HEK293 (cell line): Measurements from ENCODE around the gene DHCR7.

Source experiments
- CTCF ChIA-PET: fragments of 350-600 bp; formaldehyde crosslinking; extraction: SDS; loops from one replicate; lab custom pipeline; 2021; ENCODE audit warnings: antibody characterized with exemption; lab: Yijun Ruan, JAX
- POLR2A ChIA-PET: fragments of 300-600 bp; formaldehyde crosslinking; extraction: SDS; loops from one replicate; lab custom pipeline; 2020; ENCODE audit warnings: antibody characterized with exemption, inconsistent platforms; lab: Yijun Ruan, JAX
- H3K27ac ChIP-seq: fragments of 200-500 bp; sonication (Bioruptor generic); 2 replicates; pipeline ENCODE4 v1.5.1; 2014; ENCODE audit warnings: low read depth, low read length, control low read depth, inconsistent platforms; ENCODE audit errors: extremely low read depth
- H3K36me3 ChIP-seq, 2 experiments: fragments of 200-500 bp in 1 of 2; sonication (Bioruptor generic) in 1 of 2; 1 replicate in 1 of 2; 2 replicates in 1 of 2; pipeline ENCODE4 v1.5.1; 2014 to 2017; ENCODE audit warnings: inconsistent platforms in 2 of 2, low read length in 2 of 2; ENCODE audit not compliant: control insufficient read depth in 2 of 2, insufficient read depth in 1 of 2
- H3K4me1 ChIP-seq: fragments of 200-500 bp; sonication (Bioruptor generic); 2 replicates; pipeline ENCODE4 v1.5.1; 2014; ENCODE audit warnings: mild to moderate bottlenecking, low read length, inconsistent platforms; ENCODE audit not compliant: control insufficient read depth, insufficient read depth
- H3K4me3 ChIP-seq: 2 replicates; pipeline ENCODE4 v1.5.1; 2011; ENCODE audit warnings: low read depth, mild to moderate bottlenecking, control low read depth, low read length, moderate library complexity
- H3K9me3 ChIP-seq: fragments of 200-500 bp; sonication (Bioruptor generic); 2 replicates; pipeline ENCODE4 v1.5.1; 2014; ENCODE audit warnings: low read depth, low read length, inconsistent platforms; ENCODE audit not compliant: control insufficient read depth, insufficient read depth
- INSM2 ChIP-seq: fragments of 450-650 bp; formaldehyde crosslinking; IDR thresholded peaks from 2 replicates; pipeline ENCODE4 v1.5.1; 2016; ENCODE audit warnings: missing biosample characterization, missing genetic modification characterization
- PRDM1 ChIP-seq: fragments of 450-650 bp; formaldehyde crosslinking; IDR thresholded peaks from 2 replicates; pipeline ENCODE4; 2016; ENCODE audit warnings: missing biosample characterization, missing genetic modification characterization
- SALL2 ChIP-seq: fragments of 450-650 bp; formaldehyde crosslinking; IDR thresholded peaks from 2 replicates; pipeline ENCODE4 v1.5.0; 2017; ENCODE audit warnings: missing biosample characterization, mild to moderate bottlenecking, missing genetic modification characterization, borderline replicate concordance
- ZBTB21 ChIP-seq: fragments of 450-650 bp; formaldehyde crosslinking; IDR thresholded peaks from 2 replicates; pipeline ENCODE4 v1.5.1; 2017; ENCODE audit warnings: missing biosample characterization, missing genetic modification characterization
- ZBTB48 ChIP-seq: fragments of 450-650 bp; formaldehyde crosslinking; IDR thresholded peaks from 2 replicates; pipeline ENCODE4 v1.5.1; 2016; ENCODE audit warnings: missing biosample characterization, missing genetic modification characterization
- ZFP37 ChIP-seq: fragments of 450-650 bp; formaldehyde crosslinking; IDR thresholded peaks from 2 replicates; pipeline ENCODE4 v1.5.1; 2016; ENCODE audit warnings: missing biosample characterization, missing genetic modification characterization
- ZIC2 ChIP-seq: fragments of 450-650 bp; formaldehyde crosslinking; IDR thresholded peaks from 2 replicates; pipeline ENCODE4 v1.5.1; 2016; ENCODE audit warnings: missing biosample characterization, missing genetic modification characterization
- ZNF112 ChIP-seq: fragments of 450-650 bp; formaldehyde crosslinking; IDR thresholded peaks from 2 replicates; pipeline ENCODE4 v1.5.0; 2017; ENCODE audit warnings: missing biosample characterization, missing genetic modification characterization
- ZNF473 ChIP-seq: fragments of 450-650 bp; formaldehyde crosslinking; IDR thresholded peaks from 2 replicates; pipeline ENCODE4 v1.5.1; 2017; ENCODE audit warnings: missing biosample characterization, missing genetic modification characterization
- ZNF501 ChIP-seq: fragments of 450-650 bp; formaldehyde crosslinking; IDR thresholded peaks from 2 replicates; pipeline ENCODE4 v1.5.1; 2016; ENCODE audit warnings: missing biosample characterization, missing genetic modification characterization
- ZNF645 ChIP-seq: fragments of 450-650 bp; formaldehyde crosslinking; IDR thresholded peaks from 2 replicates; pipeline ENCODE4; 2016; ENCODE audit warnings: missing biosample characterization, missing genetic modification characterization
- ZNF677 ChIP-seq: fragments of 450-650 bp; IDR thresholded peaks from 2 replicates; pipeline ENCODE4 v1.5.0; 2018; ENCODE audit warnings: missing biosample characterization, mild to moderate bottlenecking, missing genetic modification characterization, moderate library complexity
- ZNF692 ChIP-seq: fragments of 450-650 bp; formaldehyde crosslinking; IDR thresholded peaks from 2 replicates; pipeline ENCODE4 v1.5.1; 2016; ENCODE audit warnings: missing biosample characterization, missing genetic modification characterization
- TF ChIP-seq, protein P1 (sequence below): fragments of 450-650 bp; formaldehyde crosslinking; IDR thresholded peaks from 2 replicates; pipeline ENCODE4 v1.5.1; 2016; ENCODE audit warnings: missing biosample characterization, missing genetic modification characterization
- TF ChIP-seq, protein P2 (sequence below): fragments of 450-650 bp; formaldehyde crosslinking; IDR thresholded peaks from 2 replicates; pipeline ENCODE4 v1.5.1; 2016; ENCODE audit warnings: missing biosample characterization, missing genetic modification characterization

Gene DHCR7

GRCh38 chr11:71397961-71398360 is 50.2 kb downstream of the DHCR7 start:
- Histone ChIP-seq H3K36me3 (no peaks in the 10 kb centered on the region), H3K27ac (no peak overlapping the region), H3K4me1 (no peaks in the 10 kb centered on the region), H3K9me3 (no peaks in the 10 kb centered on the region), H3K4me3 (no peak overlapping the region)
- CTCF ChIA-PET: interaction anchor here (0.6 kb wide), 1 partner anchor 28 kb away, joined by 3 read pairs; no protein-coding TSS in a partner anchor
- POLR2A ChIA-PET: no interaction called here
- TF ChIP-seq ZBTB21 (tag by site-specific recombination): no peak
- TF ChIP-seq ZNF112 (tag by site-specific recombination): no peak
- no peak for TF ChIP-seq ZNF645 (tag by site-specific recombination)
- TF ChIP-seq ZBTB48 (tag by site-specific recombination): no peak
- TF ChIP-seq PRDM1 (tag by site-specific recombination): no peak
- no peak for TF ChIP-seq ZNF677
- TF ChIP-seq ZFP37: no peak
- TF ChIP-seq SALL2: no peak
- no peak for TF ChIP-seq INSM2 (tag by site-specific recombination)
- TF ChIP-seq, protein P1, sequence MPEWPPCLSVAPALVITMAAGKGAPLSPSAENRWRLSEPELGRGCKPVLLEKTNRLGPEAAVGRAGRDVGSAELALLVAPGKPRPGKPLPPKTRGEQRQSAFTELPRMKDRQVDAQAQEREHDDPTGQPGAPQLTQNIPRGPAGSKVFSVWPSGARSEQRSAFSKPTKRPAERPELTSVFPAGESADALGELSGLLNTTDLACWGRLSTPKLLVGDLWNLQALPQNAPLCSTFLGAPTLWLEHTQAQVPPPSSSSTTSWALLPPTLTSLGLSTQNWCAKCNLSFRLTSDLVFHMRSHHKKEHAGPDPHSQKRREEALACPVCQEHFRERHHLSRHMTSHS (tag by site-specific recombination): no peak
- TF ChIP-seq ZNF501 (tag by site-specific recombination): no peak
- TF ChIP-seq ZNF473 (tag by site-specific recombination): no peak
- TF ChIP-seq, protein P2, sequence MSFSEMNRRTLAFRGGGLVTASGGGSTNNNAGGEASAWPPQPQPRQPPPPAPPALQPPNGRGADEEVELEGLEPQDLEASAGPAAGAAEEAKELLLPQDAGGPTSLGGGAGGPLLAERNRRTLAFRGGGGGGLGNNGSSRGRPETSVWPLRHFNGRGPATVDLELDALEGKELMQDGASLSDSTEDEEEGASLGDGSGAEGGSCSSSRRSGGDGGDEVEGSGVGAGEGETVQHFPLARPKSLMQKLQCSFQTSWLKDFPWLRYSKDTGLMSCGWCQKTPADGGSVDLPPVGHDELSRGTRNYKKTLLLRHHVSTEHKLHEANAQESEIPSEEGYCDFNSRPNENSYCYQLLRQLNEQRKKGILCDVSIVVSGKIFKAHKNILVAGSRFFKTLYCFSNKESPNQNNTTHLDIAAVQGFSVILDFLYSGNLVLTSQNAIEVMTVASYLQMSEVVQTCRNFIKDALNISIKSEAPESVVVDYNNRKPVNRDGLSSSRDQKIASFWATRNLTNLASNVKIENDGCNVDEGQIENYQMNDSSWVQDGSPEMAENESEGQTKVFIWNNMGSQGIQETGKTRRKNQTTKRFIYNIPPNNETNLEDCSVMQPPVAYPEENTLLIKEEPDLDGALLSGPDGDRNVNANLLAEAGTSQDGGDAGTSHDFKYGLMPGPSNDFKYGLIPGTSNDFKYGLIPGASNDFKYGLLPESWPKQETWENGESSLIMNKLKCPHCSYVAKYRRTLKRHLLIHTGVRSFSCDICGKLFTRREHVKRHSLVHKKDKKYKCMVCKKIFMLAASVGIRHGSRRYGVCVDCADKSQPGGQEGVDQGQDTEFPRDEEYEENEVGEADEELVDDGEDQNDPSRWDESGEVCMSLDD (tag by site-specific recombination): no peak

DNA sequence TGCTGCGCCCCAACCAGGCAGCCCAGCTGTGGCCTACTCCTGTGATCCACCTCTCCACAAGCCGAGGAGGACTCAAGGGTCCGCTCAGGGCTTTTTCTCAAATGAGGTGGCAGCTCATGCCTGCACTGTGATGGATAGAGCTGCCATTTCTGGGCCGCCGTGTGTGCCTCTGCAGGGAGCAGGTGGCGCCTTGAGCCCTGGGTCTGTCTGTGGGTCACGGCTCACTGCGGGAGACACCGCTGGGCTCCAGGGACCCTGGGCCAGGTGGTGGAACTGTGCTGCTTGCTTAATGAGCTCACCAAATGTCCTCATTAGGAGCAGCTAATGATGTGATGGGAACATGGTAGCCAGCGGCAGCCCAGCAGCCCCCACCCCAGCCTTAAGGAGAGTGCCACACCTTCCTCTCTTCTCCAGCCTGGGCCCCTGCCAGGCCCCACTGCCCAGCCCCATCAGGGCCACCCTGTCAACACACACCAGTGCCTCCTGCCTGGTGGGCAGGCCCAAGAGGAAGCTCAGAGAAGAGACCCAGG is 50.8 kb downstream of the DHCR7 start:
- Histone ChIP-seq H3K4me3 (no peak overlapping the region), H3K9me3 (no peaks in the 10 kb centered on the region), H3K4me1 (no peaks in the 10 kb centered on the region), H3K27ac (no peak overlapping the region), H3K36me3 (no peaks in the 10 kb centered on the region)
- TF ChIP-seq ZIC2 (tag by site-specific recombination): peak; percentile 65
- no peak for TF ChIP-seq ZNF692 (tag by site-specific recombination)
- CTCF ChIA-PET: interaction anchor here (0.6 kb wide), 1 partner anchor 28 kb away, joined by 3 read pairs; no protein-coding TSS in a partner anchor
- POLR2A ChIA-PET: no interaction called here
